Transverse colon (tissue), 4 donors: Measurements from ENCODE around the gene GALNT18.

ENCODE experiments used
- POLR2A ChIP-seq: fragments of 450-650 bp; IDR thresholded peaks from one replicate; pipeline ENCODE4 v1.6.1; 2016; ENCODE audit warnings: antibody characterized with exemption, mild to moderate bottlenecking, moderate library complexity
- POLR2AphosphoS5 ChIP-seq, 3 donors: sonication (generic); formaldehyde crosslinking; IDR thresholded peaks; one replicate each; pipeline ENCODE4 v1.6.1; 2016; ENCODE audit warnings: antibody characterized with exemption in 3 of 3
- TF ChIP-seq, protein P1 (sequence below), 5 experiments: fragments of 200-600 bp in 3 of 5; fragments of 450-650 bp in 2 of 5; sonication (generic) in 3 of 5; IDR thresholded peaks; 1 replicate in 2 of 5; 2 replicates in 3 of 5; pipeline ENCODE4 v1.5.1; 2016 to 2017; ENCODE audit warnings: antibody characterized with exemption in 5 of 5, inconsistent platforms in 3 of 5, mild to moderate bottlenecking in 2 of 5, moderate library complexity in 1 of 5

DNA sequence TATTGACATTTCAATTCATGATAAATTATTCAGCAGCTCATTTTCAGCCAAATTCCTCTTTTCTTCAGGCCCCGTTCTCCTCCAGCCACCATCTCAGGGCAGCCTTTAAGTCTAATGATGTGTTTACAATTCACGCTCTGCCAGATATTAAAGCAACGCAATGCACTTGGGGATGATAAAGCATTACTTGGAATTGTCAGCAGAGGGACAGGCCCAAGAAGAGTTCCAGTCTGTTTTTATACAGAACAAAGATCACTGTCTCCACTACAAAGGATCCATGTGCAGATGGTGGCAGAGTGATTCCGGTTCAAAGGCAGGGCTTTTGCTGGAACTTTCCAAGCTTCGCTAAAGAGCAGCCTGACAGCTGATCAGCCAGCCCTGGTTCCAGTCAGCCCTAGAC is 13.6 kb upstream of the GALNT18 start:
- TF ChIP-seq, protein P1, sequence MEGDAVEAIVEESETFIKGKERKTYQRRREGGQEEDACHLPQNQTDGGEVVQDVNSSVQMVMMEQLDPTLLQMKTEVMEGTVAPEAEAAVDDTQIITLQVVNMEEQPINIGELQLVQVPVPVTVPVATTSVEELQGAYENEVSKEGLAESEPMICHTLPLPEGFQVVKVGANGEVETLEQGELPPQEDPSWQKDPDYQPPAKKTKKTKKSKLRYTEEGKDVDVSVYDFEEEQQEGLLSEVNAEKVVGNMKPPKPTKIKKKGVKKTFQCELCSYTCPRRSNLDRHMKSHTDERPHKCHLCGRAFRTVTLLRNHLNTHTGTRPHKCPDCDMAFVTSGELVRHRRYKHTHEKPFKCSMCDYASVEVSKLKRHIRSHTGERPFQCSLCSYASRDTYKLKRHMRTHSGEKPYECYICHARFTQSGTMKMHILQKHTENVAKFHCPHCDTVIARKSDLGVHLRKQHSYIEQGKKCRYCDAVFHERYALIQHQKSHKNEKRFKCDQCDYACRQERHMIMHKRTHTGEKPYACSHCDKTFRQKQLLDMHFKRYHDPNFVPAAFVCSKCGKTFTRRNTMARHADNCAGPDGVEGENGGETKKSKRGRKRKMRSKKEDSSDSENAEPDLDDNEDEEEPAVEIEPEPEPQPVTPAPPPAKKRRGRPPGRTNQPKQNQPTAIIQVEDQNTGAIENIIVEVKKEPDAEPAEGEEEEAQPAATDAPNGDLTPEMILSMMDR (IDR thresholded peaks at IDR 0.05): no peak
- no peak for TF ChIP-seq POLR2A
- no peak for TF ChIP-seq POLR2AphosphoS5 (IDR thresholded peaks at IDR 0.05)
